NCI-H146 treated with DMSO at 0.1 percent for 48 hours (cell line): ENCODE results near the gene RTBDN.
A peak's percentile ranks its signal among the peaks of the same experiment; 100 is the strongest.

ENCODE experiments used
- DNase-seq: peaks from one replicate; lab custom pipeline; 2025; ENCODE audit not compliant: unreplicated experiment; lab: John Stamatoyannopoulos, UW

RTBDN gene

GRCh38 chr19:12834566-12834943 is at the start of gene RTBDN:
Gene RTBDN, minus strand, starts transcription at chr19:12834579. Its CDS starts 4,600 bp downstream, at chr19:12829979.
- no peak for DNase-seq

- no peak for DNase-seq
Measured at GRCh38 chr19:12882589-12882988, 48.2 kb upstream of the RTBDN start.

DNA sequence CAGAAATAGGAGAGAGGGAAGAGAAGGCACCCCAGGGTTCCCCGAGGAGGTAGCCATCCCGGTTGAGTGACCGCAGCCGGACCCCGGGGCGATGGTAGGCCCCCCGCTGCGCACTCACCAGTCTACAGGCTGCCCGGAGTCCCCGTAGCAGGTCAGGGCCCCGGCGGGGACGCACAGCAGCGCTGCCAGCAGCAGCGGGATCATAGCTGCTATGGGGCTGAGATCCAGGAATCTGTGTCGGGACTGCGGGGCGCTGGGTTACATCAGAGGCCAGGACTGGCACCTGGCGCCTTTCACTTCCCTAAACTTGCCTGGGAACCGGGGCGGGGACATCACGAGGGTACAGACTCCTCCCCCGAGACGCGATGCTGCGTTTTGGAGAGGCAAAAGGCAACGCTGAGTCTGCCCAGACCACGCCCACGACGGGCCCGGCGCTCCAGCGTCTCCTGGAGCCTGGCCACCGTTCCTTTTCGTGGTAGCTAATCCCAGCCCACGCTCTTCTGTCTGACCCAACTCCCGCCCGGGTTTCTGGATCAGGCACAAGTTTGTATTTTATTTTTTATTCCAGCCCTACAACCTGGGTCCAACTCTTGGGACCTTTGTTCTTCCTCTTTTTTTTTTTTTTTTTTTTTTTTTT is 46.9 kb upstream of the RTBDN start, which contains the start of gene DNASE2:
DNASE2 (minus strand) TSS at position 278 of the 637 bp plus-strand sequence; CDS start at position 204, 74 bp downstream.
- peak; percentile 96 for DNase-seq

- DNase-seq, result peak; percentile 42
Measured at GRCh38 chr19:12880551-12881171, 46.3 kb upstream of the RTBDN start.

DNA sequence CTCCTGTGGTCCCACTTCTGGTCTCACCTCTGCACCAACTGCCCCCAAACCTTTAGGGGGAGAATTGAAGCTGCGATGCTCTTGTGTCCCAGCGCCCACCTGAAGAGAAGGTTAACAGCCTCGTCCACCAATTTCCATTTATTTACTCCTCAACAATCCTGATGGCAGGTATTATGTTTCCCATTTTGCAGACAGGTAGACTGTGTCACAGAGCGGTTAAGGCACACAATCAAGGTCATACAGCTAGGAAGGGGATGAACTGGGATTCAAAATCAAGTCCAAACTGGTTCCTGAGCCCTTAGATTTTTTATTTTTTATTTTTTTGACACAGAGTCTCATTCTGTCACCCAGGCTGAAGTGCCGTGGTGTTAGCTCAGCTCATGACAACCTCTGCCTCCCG is 40.7 kb upstream of the RTBDN start:
- no peak for DNase-seq

- DNase-seq, result no peak
Measured at GRCh38 chr19:12873891-12874745, 39.7 kb upstream of the RTBDN start.

DNA sequence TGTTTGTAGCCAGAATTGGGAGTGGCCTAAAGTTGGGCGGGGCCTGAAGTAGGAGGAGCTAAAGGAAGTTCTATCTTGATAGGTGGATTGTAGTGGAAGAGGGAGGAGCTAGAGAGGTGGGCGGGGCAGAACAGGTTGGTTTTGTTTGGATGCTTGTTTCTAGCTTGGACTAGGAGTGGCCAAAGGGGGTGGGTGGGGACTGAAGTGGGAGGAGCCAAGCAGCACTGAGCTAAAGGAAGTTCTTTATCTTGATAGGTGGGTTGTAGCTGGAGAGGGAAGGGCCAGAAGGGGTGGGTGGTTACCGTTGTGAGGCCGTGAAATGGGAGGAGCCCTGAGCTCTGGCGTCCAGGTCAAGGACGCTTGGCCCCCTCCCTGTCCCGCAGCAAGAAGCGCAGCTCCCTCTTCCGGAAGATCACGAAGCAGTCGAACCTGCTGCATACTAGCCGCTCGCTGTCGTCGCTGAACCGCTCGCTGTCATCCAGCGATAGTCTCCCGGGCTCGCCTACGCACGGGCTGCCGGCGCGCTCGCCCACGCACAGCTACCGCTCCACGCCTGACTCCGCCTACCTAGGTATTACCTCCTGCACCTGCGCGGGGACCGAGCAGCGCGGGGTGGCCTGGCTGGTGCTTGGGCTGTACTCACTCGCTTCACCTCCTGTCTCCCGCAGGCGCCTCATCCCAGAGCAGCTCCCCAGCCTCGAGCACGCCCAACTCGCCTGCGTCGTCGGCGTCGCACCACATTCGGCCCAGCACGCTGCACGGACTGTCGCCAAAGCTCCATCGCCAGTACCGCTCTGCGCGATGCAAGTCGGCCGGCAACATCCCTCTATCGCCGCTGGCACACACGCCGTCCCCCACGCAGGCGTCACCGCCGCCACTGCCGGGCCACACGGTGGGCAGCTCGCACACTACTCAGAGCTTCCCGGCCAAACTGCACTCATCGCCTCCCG is 38.8 kb upstream of the RTBDN start:
- no peak for DNase-seq

GRCh38 chr19:12872255-12872654 is 37.9 kb upstream of the RTBDN start:
- DNase-seq, result no peak

DNA sequence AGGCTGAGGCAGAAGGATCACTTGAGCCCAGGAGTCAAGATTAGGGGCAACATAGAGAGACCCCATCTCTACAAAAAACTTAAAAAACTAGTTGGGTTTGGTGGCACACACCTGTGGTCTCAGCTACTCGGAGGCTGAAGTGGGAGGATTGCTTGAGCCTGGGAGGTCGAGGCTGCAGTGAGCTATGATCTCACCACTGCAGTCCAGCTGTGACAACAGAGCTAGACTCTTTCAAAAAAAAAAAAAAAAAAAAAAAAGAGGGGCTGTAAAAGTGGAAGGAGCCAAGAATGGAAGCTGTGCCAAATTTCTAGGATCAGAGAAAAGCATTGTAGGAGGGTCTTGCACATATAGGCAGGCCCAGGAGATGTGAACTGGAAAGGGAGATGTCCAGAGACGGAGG is 37.3 kb upstream of the RTBDN start:
- no peak for DNase-seq

DNA sequence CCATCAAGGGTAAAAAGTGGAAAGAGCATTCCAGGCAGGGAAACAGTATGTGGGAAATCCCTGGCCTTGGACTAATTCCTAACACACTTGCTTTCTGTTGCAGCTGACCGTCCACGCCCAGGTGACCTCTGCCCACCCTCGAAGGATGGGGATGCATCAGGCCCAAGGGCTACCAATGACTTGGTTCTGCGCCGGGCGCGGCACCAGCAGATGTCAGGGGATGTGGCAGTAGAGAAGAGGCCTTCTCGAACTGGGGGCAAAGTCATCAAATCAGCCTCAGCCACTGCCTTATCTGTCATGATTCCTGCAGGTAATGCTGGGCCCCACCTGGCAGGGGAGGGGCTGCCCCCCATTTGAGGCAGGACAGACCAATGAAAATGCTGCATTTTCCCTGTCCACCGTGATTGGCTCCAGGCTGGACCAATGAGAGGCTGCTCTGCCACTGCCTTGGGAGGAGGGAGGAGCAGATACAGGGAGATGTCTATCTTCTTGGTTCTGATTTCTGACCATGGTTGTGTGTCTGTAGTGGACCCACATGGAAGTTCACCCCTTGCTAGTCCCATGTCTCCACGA is 34.2 kb upstream of the RTBDN start:
- DNase-seq, result no peak

DNA sequence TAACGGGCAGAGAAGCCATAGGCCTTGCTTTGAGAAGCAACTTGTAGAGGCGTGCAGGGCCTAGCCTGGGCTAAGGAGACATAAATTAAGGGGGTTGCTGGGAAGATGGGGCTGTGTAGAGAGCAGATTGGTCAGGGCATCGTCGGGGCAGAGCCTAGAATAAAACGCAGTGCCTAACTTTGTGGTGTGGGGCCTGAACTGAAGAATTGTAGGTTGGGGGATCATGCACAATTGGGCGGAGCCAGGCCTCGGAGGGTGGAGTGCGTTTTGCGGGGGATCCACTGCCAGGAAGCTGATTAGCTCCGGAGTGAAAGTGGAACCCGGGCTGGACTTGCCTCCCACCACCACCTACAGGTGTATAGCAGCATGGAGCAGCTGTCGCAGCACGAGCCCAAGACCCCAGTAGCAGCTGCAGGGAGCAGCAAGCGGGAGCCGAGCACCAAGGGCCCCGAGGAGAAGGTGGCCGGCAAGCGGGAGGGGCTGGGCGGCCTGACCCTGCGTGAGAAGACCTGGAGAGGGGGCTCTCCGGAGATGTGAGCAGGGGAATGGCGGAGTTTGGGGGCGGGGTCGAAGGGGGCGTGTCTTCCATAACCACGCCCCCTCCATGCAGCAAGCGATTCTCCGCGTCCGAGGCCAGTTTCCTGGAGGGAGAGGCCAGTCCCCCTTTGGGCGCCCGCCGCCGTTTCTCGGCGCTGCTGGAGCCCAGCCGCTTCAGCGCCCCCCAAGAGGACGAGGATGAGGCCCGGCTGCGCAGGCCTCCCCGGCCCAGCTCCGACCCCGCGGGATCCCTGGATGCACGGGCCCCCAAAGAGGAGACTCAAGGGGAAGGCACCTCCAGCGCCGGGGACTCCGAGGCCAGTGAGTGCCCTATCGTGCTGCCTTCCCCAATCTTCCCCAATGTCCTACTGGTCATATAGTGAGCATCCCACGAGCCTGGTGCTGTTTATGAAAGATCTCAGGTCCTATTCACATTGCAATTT is 33.0 kb upstream of the RTBDN start:
- no peak for DNase-seq

- DNase-seq, result no peak
Measured at GRCh38 chr19:12866416-12867119, 32.2 kb upstream of the RTBDN start.

DNA sequence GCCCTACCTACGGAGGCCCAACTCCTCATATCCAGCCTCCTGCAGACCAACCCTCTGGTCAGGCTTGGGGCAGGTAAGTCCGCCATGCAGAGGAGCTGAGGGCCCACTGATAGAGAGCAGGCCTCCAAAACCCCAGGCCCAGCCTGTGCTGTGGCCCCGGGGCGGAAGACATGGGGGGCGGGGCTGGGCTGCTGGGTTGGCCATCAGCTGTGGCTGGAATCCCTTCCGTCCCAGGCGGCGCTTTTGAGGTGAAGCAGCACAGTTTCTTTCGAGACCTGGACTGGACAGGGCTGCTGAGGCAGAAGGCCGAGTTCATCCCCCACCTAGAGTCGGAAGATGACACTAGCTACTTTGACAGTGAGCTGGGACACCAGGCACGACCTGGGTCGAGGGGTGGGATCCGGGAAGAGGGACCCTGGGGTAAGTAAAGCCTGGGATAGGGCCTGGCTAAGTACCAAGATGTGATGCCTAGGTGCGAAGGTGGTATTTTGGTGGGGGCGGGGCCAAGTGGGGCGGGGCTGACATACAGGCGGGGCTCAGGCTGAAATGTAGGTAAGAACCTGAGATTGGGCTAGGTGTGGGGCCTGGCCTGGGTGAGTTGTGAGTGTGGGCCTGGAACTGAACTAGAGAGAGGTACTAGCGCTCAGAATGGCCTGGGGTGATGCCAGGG is 31.5 kb upstream of the RTBDN start:
- DNase-seq, result no peak

DNA sequence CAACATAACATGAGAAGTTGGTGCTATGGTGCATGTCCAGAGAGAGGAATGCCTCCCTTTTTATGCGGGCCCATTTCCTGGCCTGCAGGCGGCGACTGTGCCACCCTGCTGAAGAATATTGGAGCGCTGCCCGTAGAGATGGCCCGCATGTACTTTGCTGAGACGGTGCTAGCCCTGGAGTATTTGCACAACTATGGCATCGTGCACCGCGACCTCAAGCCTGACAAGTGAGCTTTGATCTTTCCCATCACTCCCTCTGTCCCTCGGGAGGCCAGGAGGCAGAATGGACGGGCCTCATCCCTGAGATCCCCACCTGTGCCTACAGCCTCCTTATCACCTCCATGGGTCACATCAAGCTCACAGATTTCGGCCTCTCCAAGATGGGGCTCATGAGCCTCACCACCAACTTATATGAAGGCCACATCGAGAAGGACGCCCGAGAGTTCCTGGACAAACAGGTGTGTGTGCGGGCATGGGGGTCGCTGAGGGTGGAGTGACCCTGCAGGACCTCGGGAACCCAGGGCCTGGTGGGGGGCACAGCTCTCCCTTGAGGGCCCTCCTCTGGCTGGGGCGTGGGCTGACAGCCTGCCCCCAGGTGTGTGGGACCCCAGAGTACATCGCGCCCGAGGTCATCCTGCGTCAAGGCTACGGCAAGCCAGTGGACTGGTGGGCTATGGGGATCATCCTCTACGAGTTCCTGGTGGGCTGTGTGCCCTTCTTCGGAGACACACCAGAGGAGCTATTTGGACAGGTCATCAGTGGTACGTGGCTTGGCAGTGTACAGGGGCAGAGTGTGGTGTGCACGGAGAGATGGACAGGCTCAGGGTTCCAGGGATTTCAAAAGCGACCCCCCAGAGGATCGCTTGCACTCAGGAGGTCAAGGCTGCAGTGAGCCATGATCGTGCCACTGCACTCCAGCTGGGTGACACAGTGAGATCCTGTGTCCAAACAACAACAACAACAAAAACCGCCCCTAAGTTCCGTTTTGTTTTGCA is 30.6 kb upstream of the RTBDN start:
- DNase-seq, result no peak

DNA sequence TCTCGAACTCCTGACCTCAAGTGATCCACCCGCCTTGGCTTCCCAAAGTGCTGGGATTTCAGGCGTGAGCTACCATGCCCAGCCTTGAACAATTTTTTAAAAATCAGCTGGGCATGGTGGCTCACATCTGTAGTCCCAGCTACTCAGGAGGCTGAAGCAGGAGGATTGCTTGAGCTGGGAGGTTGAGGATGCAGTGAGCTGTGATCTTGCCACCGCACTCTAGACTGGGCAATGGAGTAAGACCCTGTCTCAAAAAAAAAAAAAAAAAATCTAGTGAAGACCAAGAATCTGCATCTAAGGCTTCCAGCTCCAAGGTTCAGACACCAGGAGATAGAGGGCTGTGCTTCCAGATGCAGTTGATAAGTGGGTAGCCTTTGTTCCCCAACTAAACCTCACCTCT is 29.8 kb upstream of the RTBDN start:
- DNase-seq, result no peak

DNA sequence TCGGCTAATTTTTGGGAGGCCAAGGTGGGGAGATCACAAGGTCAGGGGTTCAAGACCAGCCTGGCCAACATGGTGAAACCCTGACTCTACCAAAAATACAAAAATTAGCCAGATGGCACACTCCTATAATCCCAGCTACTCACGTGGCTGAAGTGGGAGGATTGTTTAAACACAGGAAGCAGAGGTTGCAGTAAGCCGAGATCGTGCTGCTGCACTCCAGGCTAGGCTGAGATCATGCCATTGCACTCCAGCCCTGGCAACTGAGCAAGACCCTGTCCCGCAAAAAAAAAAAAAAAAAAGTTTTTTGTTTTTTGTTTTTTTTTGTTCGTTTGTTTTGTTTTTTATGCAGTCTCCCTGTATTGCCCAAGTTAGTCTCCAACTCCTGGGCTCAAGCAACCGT is 25.2 kb upstream of the RTBDN start:
- DNase-seq, result no peak
